HG02943 (cell line): ENCODE data around the gene PNMT.

Source experiments
- ATAC-seq: cut with Tn5 transposase; IDR thresholded peaks from one replicate; pipeline ENCODE4 v1.9.1; 2021; ENCODE audit warnings: mild to moderate bottlenecking, low read depth, moderate library complexity; ENCODE audit not compliant: unreplicated experiment

PNMT gene

DNA sequence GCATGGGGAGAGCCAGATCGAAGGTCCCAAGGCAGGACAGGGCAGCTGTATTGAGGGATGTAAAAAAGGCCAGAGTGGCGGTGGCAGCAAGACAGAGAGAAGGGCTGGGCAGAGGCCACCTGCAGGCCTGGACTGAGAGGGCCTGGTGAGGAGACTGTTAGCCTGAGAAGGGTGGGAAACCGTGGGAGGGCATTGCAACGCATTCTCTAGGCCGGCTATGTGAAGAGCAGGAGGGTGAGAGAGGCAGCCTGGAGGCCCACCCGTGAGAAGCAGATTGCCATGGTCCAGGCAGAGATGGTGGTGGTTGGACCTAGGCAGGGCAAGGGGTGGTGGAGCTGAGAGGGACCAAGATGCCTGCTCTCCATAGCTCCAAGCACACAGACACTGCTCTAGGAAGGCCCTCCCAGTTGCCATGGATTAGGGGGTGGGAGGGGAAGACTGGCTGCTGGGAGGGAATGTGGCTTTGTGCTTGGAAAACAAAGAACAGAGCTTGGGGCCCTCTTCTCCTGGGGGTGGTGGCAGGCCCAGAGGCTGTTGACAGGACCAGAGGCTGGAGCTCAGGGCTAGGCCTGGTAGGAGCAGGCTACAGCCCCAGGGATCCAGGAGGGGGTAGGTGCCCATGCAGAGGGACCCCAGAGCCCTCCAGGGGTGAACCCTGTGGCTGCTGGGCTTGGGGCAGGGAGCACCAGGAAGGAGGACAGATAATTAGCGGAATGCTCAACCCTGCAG lies 15.5 kb upstream of the PNMT start:
- no peak for ATAC-seq

DNA sequence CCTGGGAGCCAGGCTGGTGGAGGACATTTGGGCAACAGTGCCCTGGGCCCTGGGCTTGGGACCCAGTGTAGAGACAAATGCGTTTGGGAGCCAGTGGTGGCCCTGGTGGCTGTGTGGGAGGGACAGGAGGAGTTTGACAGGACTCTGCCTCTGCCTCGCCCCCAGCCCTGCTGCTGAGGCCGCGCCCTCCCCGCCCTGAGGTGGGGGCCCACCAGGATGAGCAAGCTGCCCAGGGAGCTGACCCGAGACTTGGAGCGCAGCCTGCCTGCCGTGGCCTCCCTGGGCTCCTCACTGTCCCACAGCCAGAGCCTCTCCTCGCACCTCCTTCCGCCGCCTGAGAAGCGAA lies 15.0 kb upstream of the PNMT start:
- no peak for ATAC-seq

DNA sequence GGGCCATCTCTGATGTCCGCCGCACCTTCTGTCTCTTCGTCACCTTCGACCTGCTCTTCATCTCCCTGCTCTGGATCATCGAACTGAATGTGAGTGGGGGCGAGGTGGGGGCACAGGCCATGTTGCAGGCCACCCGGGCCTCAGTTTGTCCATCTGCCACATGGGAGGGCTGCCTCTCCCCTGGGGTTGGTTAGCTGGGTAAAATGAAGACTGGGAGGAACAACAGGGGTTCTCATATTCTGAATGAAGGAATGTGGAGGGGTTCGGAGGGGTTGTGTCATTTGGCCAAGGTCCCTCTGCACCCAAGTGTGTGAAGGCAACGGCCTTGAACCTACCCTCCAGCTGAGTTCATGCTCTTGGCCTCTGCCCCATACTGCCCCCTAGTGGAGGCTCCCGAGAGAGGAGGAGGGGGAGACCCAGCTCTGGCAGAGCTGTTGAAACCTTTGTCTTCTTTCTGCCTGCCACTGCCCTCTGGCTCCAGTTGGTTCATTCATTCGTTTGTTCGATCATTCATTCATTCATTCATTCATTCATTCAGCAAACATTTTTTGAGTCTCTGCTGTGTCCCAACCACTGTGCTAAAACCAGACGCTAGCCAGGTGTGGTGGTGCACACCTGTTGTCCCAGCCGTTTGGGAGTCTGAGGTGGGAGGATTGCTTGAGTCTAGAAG lies 14.5 kb upstream of the PNMT start:
- ATAC-seq, result no peak

DNA sequence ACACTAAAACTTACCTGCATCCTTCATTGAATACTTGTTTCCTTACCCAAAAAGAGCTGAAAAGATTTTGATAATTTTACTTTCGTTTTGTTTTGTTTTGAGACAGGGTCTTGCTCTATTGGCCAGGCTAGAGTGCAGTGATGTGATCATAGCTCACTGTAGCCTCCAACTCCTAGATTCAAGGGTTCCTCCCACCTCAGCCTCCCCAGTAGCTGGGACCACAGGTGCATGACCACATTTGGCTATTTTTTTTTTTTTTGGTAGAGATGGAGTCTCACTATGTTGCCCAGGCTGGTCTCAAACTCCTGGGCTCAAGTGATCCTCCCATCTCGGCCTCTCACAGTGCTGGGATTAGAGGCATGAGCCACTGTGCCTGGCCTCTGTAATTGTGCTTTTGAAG lies 13.1 kb upstream of the PNMT start:
- ATAC-seq, result no peak

DNA sequence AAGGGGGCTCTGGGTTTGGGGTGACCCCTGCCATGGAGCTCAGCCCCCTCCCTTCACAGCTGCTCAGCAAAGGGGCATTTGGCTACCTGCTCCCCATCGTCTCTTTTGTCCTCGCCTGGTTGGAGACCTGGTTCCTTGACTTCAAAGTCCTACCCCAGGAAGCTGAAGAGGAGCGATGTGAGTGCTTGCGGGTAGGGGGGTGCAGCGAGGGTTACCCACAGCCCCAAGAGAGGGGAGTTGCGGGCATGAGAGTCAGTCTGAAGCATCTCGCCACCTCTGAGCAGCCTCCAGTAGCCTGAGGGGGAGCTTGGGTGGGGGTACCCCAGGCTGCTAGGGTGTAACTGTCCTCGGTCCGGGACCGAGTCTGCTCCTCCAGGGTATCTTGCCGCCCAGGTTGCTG lies 9.9 kb upstream of the PNMT start:
- ATAC-seq, result no peak

DNA sequence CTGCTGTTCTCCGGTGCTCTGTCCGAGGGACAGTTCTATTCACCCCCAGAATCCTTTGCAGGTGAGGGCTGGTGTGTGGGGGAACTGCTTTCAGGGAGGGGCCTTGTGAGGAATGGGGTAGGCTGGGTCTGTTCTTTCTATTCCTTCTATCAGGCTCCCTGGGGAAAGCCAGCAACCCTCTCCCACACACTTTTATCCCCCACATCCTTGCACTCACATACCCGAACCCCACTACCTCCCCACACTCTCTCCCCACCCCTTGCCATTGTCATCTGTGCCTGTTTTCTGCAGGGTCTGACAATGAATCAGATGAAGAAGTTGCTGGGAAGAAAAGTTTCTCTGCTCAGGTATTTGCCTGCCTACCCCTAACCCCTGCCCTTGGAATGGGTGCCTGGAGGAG lies 9.5 kb upstream of the PNMT start:
- ATAC-seq, result no peak

DNA sequence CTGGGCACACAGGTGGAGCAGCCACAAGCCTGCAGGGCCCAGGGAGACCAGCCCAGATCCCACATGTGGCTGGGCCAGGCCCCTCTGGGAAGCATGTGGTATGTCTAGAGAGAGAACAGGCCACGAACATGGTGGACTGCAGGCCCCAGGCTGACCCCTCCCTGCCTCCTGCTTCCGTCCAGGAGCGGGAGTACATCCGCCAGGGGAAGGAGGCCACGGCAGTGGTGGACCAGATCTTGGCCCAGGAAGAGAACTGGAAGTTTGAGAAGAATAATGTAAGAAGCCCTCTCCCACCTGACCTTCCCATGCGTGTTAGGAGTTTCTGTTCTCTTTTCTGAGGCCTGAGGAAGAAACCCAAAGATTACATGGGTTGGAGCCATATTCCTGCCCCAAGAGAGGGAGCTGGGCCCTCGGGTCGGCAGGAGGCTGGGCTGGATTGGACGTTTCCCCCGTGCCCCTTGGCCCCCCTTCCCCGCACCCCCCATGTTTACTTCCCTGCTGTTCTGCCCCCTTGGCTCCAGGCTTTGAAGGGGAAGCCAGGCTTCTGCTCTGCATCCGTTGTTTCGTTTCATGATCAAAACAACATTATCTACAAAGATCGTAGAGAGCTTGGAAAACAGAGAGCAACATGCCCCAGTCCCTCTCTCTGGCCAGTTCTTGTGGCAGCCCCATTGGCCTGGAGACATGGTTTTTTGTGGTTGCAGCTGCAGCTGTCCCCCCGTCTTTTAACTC lies 8.8 kb upstream of the PNMT start:
- ATAC-seq, result no peak

DNA sequence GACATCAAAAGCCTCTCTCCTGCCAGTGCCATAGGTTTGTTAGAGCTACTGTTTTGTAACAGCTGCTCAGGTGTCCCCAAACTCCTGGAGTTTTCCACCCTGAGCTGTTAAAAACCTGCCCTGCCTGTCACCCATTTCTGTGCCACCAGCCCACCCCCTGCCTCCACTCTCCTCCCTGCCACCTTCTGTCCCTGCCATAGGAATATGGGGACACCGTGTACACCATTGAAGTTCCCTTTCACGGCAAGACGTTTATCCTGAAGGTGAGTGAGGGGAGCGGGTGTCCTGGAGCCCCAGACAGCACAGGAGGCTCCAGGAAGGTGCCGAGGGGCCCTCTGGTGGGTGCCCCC lies 8.3 kb upstream of the PNMT start:
- no peak for ATAC-seq

DNA sequence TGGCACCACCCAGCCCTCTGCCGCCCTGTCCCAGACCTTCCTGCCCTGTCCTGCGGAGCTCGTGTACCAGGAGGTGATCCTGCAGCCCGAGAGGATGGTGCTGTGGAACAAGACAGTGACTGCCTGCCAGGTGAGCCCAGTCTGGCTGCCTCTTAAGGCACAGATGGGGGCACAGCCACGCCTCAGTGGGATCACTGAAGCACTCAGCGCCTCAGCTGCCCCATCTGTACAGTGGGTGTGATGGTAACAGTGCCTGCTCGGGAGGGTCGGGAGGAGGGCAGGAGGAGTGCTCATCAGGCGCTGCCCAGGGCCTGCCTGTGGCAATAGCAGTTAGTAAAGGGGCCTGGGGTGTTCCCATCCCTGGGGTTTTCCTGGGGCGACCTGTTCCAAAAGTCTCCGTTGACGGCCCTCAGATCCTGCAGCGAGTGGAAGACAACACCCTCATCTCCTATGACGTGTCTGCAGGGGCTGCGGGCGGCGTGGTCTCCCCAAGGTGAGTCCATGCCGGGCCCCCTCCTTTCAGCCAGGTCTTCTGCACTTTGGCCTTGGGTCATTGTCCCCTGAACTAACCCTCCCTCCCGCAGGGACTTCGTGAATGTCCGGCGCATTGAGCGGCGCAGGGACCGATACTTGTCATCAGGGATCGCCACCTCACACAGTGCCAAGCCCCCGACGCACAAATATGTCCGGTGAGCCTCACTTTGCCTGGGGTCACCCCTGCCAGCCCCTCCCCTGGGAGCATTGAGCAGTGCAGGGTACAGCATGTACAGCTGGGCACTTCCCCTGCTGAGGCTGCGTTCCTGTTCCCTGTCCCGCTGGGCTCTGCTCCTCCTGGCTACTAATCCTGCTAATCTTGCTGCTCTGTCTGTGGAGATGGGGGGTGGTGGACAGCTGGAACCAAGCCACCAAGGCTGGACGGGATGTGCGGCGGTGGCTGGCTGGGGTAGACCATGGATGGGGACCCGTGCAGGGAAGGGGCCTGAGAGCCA lies 7.6 kb upstream of the PNMT start:
- no peak for ATAC-seq

DNA sequence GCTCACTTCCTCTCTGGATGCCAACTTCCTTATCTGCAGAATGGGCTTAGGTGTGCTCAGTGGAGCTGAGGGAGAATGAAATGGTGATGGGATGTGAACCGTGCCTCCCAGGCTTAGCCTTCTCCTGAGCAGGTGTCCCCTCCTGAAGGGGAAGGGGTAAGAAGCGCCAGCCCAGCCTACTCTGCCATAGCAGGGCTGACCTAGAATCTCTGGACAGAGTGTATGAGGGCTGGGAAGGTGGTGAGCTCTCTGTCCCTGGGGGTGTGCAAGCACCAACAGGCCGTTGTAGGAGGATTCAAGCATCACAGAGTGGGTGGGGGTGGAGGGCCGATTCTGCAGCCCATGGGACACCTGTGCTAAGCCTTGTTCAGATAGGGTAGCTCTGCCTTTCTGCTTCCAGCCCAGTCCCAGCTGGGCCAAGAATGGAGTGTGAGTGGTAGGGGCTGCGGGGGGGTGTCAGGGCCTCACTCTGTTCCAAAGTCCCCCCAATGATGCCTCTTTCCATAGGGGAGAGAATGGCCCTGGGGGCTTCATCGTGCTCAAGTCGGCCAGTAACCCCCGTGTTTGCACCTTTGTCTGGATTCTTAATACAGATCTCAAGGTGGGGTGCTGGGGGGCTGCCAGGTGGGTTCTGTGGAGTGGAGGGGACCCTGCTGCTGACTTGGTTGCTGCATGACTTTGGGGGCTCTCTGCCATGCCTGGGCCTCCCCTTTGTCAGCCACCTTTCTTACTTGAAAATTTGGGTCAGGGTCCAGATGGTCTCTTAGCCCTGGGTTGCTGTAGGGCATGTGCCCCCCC lies 6.3 kb upstream of the PNMT start:
- ATAC-seq, result no peak

DNA sequence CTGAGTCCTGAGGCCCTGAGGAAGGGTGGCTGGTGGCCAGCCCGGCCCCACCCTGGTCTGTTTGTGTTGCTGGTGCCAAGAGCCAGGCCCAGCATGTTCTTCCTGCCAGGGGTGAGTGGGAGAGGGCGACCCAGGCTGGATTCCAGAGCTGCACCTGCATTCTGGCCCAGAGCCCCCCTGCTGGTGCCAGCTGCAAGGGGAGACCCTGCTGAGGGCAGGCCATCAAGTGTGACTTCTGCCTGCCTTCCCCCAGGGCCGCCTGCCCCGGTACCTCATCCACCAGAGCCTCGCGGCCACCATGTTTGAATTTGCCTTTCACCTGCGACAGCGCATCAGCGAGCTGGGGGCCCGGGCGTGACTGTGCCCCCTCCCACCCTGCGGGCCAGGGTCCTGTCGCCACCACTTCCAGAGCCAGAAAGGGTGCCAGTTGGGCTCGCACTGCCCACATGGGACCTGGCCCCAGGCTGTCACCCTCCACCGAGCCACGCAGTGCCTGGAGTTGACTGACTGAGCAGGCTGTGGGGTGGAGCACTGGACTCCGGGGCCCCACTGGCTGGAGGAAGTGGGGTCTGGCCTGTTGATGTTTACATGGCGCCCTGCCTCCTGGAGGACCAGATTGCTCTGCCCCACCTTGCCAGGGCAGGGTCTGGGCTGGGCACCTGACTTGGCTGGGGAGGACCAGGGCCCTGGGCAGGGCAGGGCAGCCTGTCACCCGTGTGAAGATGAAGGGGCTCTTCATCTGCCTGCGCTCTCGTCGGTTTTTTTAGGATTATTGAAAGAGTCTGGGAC lies 5.5 kb upstream of the PNMT start:
- ATAC-seq, result no peak

DNA sequence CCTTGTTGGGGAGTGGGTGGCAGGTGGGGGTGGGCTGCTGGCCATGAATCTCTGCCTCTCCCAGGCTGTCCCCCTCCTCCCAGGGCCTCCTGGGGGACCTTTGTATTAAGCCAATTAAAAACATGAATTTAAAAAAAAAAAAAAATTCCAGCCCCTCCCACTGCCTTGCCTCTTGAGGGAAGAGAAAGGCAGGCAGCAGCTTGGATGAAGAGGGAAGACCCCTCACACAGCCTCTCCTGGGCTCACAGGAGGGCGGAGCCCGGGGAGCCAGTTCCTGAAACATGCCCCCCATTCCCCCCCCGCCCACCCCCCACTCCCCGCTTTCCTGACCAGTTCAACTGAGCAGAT lies 4.9 kb upstream of the PNMT start:
- no peak for ATAC-seq

DNA sequence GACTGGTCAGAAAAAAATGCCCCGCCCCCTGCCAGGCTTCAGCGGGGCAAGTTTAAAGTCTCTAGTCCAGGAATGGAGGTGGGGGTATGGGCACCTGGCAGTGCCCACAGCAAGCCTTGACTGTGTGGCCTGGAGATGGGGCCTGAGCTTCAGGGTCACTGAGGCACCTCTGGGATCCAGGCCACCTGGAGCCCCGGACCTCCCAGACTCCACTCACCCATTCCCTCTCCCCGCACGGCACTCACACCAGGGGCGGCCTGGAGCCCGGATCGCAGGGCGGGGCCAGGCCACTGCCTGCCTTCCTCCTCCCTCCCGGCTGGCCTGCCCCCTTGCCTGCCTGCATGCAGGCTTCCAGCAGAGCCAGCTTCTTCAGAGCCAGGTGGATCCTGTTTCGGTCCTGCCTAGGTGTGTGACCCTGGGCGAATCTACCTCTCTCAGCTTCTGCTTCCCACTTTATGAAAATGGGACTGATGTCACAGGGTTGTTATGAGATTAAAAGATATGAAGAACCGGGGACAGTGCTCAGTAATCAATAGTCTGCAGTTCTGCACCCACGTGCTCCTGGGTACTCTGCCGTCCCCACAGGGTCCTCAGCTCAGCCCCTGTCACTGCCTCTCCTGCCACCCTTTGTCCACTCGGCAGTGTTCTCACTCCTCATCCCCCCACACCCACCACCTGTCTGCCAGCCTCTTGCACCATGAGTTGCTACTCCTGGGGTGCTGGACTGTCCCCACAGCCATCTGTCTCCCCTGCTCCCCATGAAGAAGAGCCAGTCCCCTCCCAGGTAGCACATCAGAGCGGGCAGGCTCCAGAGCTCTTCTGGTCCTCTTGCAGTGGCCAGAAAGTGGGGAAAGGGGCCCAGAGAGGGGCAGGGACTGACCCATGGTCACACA lies 4.3 kb upstream of the PNMT start:
- no peak for ATAC-seq

DNA sequence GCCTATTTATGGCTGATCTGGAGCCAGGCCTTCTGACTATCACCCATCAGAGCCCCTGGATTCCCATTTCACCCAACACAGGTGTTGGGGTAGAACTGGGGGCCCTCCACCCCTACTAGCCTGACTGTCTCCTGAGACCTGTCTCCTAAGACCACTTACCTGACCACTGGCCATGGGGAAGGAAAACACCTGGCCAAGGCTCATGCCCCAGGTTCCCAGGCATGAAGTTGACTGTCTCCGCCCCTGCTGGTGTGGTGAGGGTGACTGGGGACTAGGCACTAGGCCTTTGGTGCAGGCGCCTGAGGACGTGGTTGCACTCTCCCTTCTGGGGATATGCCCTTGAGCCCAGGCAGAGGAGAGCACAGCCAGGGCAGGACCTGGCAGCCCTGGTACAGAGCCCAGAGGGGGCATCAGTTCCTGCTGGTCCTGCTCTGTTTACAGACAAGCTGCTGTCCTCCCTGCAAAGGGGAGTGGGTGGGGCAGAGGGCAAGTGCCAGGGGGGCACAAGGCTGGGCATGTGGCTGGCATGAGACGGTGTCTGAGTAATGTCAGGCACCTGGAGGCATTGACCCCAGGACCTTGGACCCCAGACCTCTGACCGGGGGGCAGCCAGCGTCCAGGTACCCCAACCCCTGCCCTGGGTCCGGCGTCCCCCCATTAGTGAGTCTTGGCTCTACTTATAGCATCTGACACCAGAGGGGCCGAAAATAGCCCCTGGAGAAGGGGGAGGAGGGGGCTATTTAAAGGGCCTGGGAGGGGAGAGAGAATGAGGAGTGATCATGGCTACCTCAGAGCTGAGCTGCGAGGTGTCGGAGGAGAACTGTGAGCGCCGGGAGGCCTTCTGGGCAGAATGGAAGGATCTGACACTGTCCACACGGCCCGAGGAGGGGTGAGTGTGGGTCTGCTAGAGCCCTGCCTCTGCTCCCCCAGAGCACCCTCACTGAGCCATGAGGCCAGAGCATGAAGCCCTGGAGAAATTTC lies 3.4 kb upstream of the PNMT start, which contains the start of gene TCAP:
TCAP (plus strand) TSS at position 769 of the 981 bp plus-strand sequence; CDS start at position 780, 11 bp downstream.
- no peak for ATAC-seq

DNA sequence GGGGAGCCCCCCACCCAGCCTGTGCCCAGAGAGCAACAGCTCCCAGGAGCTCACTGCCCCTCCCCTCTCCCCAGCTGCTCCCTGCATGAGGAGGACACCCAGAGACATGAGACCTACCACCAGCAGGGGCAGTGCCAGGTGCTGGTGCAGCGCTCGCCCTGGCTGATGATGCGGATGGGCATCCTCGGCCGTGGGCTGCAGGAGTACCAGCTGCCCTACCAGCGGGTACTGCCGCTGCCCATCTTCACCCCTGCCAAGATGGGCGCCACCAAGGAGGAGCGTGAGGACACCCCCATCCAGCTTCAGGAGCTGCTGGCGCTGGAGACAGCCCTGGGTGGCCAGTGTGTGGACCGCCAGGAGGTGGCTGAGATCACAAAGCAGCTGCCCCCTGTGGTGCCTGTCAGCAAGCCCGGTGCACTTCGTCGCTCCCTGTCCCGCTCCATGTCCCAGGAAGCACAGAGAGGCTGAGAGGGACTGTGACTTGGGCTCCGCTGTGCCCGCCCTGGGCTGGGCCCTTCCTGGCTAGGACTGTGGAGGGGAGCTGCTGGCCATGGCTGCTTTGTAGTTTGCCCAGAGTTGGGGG lies 2.5 kb upstream of the PNMT start:
- no peak for ATAC-seq

DNA sequence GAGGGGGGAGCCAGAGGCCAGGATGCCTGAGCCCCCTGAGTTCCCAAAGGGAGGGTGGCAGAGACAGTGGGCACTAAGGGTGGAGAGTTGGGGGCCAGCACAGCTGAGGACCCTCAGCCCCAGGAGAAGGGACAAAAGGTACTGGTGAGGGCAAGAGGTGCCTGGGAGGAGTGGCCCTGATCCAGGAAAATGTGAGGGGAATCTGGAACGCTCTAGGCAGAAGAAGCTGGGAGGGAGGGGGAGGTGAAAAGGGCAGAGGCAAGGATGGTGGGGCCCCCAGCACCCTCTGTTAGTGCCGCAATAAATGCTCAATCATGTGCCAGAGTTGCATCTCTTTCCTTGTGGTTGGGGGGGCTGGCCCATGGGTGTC lies 2.0 kb upstream of the PNMT start:
- ATAC-seq, result no peak
